ENCODE data around the gene POU2F2.

DNA sequence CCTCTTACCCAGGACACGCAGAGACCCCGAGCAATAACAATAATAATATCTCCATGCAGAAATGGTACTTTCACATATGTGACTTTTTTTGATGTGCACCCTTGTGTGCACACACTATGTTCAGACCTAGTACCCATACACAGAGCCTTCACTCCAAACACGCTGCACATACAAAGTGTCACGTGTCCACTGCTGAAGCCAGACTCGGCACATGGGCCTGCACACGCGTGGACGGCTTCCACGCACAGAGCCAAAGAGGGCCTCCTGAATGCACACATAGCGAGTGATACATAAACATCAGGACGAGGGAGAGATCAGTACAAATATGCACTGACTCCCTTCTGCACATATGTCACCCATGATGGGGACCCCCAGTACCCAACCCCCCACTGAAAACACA is 41.9 kb upstream of the POU2F2 start:
- TF ChIP-seq, protein P1, sequence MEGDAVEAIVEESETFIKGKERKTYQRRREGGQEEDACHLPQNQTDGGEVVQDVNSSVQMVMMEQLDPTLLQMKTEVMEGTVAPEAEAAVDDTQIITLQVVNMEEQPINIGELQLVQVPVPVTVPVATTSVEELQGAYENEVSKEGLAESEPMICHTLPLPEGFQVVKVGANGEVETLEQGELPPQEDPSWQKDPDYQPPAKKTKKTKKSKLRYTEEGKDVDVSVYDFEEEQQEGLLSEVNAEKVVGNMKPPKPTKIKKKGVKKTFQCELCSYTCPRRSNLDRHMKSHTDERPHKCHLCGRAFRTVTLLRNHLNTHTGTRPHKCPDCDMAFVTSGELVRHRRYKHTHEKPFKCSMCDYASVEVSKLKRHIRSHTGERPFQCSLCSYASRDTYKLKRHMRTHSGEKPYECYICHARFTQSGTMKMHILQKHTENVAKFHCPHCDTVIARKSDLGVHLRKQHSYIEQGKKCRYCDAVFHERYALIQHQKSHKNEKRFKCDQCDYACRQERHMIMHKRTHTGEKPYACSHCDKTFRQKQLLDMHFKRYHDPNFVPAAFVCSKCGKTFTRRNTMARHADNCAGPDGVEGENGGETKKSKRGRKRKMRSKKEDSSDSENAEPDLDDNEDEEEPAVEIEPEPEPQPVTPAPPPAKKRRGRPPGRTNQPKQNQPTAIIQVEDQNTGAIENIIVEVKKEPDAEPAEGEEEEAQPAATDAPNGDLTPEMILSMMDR (IDR thresholded peaks at IDR 0.05): no peak
- no peak for TF ChIP-seq POLR2A (IDR thresholded peaks at IDR 0.05)
